GM18511 (cell line): Measurements from ENCODE around the gene SLC6A15.
A peak's percentile ranks its signal among the peaks of the same experiment; 100 is the strongest.

Source experiments
- ATAC-seq: cut with Tn5 transposase; IDR thresholded peaks from one replicate; pipeline ENCODE4 v1.9.1; 2021; ENCODE audit warnings: mild to moderate bottlenecking, moderate library complexity; ENCODE audit not compliant: unreplicated experiment

Gene SLC6A15

DNA sequence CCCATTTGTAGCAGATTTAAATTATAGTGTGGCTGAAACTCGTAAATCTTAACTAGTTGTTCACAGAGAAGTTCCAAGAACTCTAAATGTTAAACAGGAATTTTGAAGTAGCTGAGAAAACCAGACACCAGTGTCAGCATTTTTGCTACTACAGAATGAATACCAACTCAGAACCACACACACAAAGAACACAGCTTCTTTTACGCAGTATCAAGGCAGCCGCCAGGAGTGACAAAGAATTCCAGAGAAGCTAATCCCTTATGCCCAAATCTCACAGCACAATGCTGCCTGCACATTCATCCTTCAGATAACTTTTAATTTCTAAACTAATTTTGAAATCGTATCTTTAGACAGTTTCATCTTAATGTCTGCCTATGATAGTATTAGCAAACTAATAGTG lies 37.4 kb downstream of the SLC6A15 start:
- no peak for ATAC-seq

GRCh38 chr12:84874825-84875139 lies 37.8 kb downstream of the SLC6A15 start:
- no peak for ATAC-seq

DNA sequence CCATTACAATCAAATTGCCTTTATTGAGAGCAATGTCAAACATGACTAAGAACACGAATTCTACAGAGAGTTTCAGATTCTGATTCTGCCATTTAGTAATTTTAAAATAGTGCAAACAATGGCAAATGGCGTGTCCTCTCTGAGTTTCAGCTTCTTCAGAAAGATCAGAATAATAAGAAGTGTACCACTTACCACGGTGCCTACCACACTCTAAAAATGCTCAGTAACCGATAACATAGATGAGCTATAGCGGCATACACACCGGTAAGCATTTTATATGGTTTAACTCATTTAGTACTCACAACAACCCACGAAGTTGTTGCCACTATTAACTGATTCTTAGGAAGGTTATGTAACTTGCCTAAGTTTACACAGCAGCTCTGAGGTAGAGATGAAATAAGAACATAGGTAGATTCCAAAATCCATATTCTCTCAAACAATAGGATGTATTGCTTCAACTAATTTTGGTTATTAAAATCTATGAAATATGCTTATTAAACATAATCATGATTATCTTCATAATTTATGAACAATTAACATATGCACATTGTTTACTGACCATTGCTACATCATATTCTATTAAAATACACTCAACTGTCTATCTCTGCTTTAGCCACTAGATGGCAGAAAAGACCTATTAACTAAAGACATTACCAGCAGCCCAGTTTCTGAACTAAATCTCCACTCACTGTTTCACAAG lies 38.3 kb downstream of the SLC6A15 start:
- peak; percentile 97 for ATAC-seq

- no peak for ATAC-seq
Observed at GRCh38 chr12:84862186-84862585, 50.4 kb downstream of the SLC6A15 start.

GRCh38 chr12:84860718-84861117 lies 51.9 kb downstream of the SLC6A15 start:
- no peak for ATAC-seq

- ATAC-seq, result no peak
Observed at GRCh38 chr12:84858796-84859195, 53.8 kb downstream of the SLC6A15 start.

DNA sequence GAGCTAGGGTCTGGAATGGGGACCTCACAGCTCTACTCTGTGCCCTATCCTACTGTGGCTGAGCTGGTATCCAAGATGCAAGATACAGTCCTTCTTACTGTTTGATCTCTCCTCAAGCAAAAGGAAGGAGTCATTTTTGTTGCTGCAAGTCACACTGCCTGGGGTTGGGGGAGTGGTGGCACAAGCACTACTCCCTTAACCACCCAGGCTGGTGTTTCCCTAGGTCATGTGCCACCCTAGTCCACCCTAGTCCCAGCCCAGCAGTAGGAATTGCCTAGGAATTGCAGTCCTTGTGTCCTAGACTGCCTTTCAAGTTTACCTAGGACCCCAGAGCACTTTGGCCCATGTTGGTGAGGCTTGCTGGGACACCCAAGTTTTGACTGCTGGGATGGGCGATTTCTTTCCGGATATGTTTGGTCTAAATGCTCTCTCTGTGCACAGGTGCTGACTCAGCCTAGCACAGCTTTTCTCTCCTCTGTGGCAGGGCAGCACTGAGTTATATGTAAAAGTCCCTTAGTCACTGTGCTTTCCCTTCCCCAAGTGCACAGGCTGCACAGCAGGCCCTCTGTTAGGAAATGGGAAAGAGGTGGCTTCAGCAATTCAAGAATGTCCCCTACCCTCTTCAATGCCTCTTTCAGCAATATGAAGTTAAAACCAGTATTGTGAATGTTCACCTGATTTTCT lies 54.9 kb downstream of the SLC6A15 start:
- no peak for ATAC-seq

- ATAC-seq, result no peak
Observed at GRCh38 chr12:84856156-84856900, 56.3 kb downstream of the SLC6A15 start.

GRCh38 chr12:84843593-84844144 lies 68.9 kb downstream of the SLC6A15 start:
- no peak for ATAC-seq

DNA sequence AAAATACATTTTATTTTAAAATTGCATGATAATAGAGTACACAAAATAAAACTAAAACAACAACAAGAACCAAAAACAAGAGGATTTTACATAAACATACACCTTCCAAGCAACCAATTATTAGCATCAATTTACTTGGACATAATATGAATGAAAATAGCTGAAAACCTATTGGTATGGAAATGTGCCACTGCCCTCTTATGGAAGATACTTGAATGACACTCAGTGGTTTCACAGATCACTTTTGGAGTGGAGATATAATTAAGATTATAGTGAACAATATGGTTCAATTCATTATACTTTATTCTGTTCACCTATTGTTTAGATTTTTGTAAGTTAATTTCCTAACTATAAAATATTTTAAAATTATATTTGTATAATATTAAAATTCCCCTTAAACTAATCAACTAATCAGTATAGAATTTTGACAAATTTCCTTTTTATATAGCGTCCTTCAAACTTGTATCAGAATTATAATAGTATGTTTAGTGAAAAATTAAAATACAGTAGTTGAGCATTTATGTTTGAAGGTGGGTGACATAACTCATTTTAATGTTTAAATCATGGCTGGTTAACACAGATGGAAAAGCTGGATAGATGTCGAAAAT lies 70.1 kb downstream of the SLC6A15 start:
- peak; percentile 79 for ATAC-seq

GRCh38 chr12:84841591-84841990 lies 71.0 kb downstream of the SLC6A15 start:
- no peak for ATAC-seq

GRCh38 chr12:84840356-84840755 lies 72.2 kb downstream of the SLC6A15 start:
- no peak for ATAC-seq

DNA sequence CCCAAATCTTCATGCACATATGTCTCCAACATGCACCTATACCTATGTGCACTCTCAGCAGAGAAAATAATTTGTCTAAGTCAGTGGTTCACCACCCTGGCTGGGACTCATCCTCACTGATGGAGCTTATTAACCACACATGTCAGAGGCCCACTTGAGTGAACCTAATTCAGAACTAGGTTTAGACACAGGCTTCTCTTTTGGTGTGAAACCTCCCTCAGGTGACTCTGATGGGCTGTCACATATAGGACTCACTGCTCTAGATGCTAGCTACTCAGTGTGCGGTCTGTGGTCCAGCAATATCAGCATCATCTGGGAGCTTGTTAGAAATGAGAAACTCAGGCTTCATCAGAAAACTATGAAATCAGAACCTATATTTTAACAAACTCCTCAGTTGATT lies 85.7 kb downstream of the SLC6A15 start:
- no peak for ATAC-seq

- no peak for ATAC-seq
Observed at GRCh38 chr12:84825149-84825548, 87.5 kb downstream of the SLC6A15 start.

DNA sequence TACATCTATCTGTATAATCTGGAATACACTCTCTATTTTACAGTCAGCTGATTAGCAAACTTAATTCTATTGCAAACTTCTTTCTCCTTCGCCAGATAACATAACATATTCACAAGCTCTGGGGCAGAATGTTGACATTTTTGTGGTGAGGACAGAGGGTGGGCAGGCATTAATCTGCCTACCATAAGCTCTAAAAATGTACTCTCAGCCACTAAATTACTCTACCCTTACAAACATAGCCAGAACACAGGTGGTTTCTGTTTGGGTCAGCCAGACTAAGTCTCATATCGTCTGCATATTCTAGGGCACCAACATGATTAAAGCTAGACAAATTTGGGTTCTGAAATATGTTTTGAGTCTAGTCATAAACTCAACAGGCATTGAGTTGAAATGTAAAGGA lies 90.1 kb downstream of the SLC6A15 start:
- no peak for ATAC-seq

DNA sequence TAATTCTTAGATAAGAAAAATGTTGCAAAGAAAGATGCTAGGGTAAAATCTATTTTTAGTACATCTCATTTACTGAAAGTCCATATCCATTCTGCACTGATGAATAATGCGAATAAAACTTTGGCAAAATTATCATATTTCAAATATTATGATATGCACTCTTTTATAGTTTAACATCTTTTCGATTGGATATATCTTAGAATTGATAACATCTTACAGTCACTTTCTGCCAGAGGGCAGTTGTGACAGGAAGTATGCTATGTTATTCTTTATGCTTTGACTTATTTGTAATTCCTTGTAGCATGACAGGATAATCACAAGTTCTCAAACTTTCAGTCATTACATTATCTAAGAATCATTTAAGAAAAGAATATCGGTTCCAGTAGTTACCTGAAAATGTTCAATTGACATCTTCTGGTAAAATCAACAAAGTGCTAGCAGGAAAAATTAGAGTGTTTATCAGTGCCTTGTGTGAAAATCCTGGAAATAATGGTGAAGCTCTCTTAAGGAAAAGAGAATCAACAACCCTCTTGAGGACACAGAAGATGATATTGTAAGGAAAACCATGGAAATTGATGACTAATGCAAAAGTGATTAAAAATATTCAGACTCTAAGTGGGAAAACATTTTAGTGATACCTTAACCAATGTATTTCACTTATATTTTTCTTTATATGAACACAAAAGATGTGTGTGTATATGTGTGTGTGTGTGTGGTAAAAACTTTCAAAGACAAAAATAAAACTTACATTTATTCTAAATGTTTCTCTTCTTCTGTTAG lies 95.5 kb downstream of the SLC6A15 start:
- ATAC-seq, result no peak

DNA sequence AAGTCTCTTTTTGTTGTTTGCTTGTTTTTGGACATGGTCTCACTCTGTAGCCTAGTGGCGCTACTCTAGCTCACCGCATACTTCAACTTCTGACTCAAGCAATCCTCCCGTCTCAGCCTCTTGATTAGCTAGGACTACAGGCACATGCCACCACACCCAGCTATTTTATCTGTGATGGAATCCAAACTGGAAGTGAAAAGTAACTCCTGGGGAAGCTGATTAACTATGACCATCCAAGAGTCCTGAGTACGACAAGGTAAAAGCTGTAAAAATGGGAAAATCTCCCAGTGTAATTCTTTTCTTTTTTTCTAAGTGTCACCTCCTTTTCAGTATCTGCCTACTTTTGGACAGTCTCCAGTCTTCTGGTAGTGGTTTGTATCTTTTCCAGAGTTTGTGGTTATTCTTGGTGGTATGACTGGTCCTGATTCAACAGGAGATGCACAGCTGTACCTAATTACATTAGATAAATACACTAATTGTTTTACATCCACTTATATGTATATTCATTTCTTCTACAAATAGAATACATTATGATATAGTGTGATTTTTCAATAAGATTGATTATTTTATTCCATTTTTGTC lies 97.8 kb downstream of the SLC6A15 start:
- ATAC-seq, result no peak

DNA sequence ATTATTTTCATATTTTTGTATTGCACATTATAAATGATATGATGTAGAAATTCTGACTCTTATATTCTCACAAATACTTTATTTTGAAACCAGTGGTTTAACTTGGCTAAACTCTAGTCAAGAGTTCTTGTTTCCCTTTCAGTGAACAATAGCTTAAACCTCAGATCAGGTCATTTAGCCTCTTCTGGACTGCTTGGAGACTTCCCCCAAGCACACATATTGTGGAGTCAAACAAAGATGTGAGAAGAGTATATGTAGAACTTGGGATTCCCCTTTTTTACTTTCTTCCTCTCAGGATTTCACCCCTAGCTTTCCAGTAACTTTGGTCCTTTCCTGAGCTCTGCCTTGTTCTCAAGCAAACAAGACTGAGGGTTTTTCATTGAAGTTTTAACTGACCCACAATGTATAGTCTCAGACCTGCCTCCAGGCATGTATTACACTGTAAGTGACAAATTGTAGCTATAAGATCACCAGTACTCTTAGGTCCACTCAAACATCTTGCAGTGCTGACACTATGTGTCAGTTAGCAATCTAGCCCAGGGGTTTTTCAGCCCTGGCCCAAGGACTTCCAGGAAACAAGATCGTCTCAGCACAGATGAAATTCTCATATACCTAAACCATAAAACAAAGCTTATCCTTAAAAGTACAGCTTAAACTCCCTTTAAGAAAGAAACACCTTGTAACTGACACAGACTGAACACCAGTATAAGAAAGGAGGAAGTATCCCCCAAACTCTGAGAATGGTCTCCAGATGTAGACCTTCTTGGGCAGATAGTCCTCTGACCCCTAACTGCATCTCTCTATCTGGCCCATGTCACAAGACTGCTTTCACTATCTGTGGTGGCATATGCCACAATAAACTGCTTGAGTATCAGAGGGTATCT lies 98.6 kb downstream of the SLC6A15 start:
- ATAC-seq, result peak; percentile 55

DNA sequence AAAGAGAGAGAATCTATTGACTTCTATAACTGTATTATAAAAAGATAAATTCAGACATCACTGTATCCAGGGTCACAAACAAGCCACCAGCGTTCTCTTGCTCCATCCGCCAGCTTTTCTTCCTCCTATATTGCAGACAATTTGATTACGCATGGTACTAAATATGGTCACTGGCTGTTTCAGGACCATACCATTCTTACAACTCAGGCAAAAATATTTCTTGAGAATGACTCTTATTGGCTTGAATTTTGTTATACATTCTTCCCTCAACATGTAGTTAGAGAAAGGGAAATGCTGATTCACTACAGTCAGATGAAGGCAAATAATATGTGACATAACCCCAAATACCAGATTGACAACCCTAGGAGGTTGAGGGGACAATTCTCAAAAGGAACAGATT lies 101.3 kb downstream of the SLC6A15 start:
- no peak for ATAC-seq
